UCSD-AML1 (cell line): ENCODE results near the gene TTBK1.

Experiments used
- DNase-seq: peaks from one replicate; lab custom pipeline; 2025; ENCODE audit not compliant: unreplicated experiment; lab: John Stamatoyannopoulos, UW

TTBK1 gene

GRCh38 chr6:43285832-43286231 is 42.6 kb downstream of the TTBK1 start:
- DNase-seq, result no peak

DNA sequence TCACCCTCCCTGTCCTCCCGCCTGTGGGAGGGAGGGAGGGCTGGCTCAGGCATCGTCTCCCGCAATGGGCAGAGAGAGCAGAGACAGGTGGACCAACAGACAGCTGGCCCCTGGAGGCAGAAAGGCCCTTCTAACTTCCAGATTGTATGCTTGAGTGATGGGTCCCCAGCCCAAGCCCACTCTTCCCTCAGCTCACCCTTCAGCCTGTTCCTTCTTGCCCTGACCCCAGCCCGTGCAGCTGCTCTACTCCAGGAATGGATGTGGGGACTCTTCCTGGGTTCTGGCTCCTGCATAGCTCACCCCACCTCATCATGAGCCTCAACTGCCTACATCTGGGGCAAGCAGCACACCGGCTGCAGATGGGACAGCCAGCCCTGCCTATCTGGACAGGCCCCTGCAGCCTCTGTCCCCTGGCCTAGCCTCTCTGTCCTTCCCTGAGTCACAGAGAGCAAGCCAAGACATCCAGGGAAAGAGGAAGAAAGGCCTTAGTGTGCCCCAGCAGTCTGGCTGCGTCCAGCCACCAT is 43.2 kb downstream of the TTBK1 start:
- no peak for DNase-seq

DNA sequence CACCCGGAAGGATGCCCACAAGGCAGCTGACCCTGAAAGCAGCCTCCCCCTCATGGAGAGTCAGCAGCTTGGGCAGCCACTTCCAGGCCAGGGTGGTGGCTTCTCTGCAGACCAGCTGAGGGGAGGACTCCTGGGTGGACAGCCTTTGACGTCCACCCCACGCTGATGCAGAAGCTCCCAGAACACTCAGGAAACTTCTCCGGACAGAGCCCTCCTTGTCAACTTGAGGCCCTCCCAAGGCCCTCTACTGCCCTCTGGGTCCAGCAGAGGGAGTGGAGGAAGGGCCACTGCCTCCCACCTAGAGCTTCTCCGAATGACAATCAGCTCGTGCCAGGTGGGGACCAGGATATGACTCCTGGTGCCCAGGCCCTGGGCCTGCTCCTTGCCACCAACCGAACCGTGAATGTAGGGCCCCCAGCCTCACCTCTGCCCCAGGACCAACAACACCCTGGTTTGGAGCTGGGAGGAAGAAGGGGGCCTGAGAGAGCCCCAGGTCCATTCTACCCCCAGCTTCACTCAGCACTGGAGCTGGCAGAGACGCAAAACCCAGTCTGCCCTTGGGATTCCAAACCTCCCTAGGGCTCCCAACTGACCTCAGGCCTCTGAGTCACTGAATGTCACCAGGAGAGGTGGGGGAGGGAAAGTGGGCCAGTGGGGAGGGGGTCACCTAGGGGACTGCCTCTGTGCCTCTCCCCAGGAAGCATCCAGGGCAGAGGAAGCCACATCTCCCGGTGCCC is 43.9 kb downstream of the TTBK1 start:
- peak; percentile 28 for DNase-seq

- DNase-seq, result no peak
These were observed 44.7 kb downstream of the TTBK1 start for GRCh38 chr6:43287717-43288679.

DNA sequence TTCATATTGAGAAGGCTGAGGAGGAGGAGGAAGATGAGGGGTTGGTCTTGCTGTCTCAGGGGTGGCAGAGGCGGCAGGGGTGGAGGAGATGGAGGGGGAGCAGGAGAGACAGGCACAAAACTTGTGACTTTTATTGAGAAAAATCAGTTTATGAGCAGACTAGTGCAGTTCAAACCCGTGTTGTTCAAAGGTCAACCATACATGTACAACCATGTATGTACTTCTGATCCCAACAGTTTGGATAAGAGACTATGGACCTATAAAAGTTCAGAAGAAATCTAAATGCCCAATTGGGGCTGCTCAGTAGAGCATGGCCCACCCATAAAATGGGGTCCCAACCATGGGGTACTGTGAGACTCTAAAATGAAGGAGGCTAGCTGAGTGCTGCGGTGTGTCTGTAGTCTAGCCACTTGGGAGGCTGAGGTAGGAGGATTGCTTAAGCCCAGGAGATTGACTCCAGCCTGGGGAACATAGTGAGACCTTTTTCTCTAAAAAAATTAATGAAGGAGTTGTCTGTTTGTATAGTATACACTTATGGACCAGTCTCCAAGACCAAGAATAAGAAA is 47.1 kb downstream of the TTBK1 start:
- DNase-seq, result no peak

GRCh38 chr6:43290905-43291355 is 47.6 kb downstream of the TTBK1 start:
- DNase-seq, result no peak

GRCh38 chr6:43291708-43292107 is 48.4 kb downstream of the TTBK1 start:
- no peak for DNase-seq

GRCh38 chr6:43292341-43292740 is 49.1 kb downstream of the TTBK1 start:
- DNase-seq, result no peak

DNA sequence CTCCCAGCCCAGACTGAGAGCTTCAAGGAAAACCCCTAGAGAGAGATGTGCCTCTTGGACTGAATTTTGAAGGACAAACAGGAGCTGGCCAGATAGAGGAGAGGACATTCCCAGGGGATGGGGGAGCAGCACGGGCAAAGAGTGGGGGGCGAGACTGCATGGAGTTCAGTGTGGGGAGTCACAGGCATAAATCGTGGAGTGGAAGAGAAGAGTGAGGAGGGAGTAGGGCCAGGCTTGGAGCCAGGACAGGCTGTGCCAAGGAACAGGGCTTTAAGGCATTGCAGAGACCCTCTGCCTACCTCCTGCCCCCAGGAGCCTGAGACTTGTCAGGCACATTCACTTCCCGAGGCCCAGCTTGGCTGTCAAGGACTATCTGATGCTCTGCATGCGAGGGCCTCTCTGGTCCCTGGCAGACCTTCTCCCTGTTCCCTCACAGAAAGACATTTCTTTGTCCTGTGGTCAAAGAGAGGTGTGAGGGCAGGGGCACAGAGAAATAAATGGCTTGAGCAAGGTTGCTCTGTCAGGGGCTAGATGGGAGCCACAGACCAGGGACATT is 49.6 kb downstream of the TTBK1 start:
- no peak for DNase-seq

DNA sequence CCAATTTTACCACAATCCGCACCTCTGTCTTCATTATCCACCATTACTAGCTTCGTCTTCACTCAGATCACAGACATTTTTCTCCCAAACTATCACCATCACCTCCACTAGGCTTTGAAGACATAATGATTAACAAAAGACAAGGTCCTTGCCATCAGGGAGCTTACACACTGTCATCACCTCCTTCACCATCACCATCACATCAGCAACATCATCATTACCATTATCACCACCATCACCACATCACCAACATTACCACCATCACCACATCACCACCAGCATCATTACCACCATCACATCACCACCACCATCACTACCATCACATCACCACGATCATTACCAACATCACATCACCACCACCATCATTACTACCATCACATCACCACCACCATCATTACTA is 50.4 kb downstream of the TTBK1 start:
- no peak for DNase-seq

- no peak for DNase-seq
These were observed 51.3 kb downstream of the TTBK1 start for GRCh38 chr6:43294536-43294935.

DNA sequence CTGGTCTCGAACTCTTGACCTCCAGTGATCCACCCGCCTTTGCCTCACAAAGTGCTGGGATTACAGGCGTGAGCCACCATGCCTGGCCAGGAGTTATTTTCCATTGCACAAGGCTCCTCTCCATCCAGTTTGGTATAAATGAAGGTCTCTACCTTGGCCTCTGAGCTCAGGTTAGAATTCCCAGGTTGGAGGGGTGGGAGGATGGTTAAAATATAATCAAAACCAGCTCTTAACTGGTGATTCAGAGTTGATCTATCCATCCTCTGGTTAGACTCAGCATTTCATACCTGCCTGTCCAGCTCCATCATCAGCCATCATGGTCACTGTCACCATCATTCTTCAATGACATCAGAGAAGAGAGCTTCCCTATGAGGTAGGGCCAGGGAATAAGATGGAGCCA is 52.2 kb downstream of the TTBK1 start:
- no peak for DNase-seq

- no peak for DNase-seq
These were observed 53.7 kb downstream of the TTBK1 start for GRCh38 chr6:43296780-43297497.

- DNase-seq, result no peak
These were observed 54.6 kb downstream of the TTBK1 start, which contains the start of gene SLC22A7 for GRCh38 chr6:43297644-43298564. Gene SLC22A7, plus strand, starts transcription at chr6:43298260. Its CDS starts 99 bp downstream, at chr6:43298359.

GRCh38 chr6:43298565-43299337 is 55.5 kb downstream of the TTBK1 start:
- DNase-seq, result no peak

GRCh38 chr6:43299338-43300293 is 56.3 kb downstream of the TTBK1 start:
- DNase-seq, result no peak

- no peak for DNase-seq
These were observed 58.0 kb downstream of the TTBK1 start for GRCh38 chr6:43301081-43301870.
